Iris pigment epithelial cell (primary cell): Measurements from ENCODE around the gene LTBP4.
"Not testable (repeated sequence)": the region's sequence is repeated elsewhere in the genome, so short reads cannot be mapped to it uniquely, and the experiment has no call there.

Experiments
- DNase-seq: peaks from one replicate; pipeline ENCODE4 v3.0.0-alpha.2; 2011; ENCODE audit warnings: low read depth

LTBP4 gene

DNA sequence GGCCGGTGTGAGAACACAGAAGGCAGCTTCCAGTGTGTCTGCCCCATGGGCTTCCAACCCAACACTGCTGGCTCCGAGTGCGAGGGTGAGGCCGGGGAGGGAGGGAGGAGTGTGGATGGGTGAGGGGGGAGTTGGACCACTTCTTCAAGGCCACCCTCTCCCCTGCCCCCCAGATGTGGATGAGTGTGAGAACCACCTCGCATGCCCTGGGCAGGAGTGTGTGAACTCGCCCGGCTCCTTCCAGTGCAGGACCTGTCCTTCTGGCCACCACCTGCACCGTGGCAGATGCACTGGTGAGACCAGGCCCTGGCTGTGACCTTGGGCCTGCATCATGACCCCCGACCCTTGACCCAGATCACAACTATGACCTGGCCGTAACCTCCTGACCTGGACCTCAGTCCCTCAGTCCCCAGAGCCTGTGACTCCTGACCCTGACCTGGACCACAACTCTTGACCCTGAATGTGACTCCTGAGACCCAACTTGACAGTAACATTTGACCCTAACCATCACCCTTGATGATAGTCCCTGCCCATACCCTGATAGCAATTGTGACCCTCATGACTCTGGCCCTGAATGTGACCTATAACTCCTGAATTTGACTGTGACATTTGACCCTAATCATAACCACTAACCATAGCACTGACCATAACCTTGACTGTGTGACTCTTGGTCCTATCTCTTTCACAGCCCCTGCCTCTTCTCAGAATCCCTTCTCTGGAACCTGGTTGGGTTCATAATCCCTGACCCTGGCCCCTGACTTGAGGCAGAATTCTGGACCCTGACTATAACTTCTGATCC lies 10.9 kb downstream of the LTBP4 start:
- no peak for DNase-seq

- peak; percentile 70 for DNase-seq
Measured at GRCh38 chr19:40612831-40613689, 11.9 kb downstream of the LTBP4 start.

GRCh38 chr19:40613690-40614621 lies 12.8 kb downstream of the LTBP4 start:
- DNase-seq, result peak; percentile 93

DNA sequence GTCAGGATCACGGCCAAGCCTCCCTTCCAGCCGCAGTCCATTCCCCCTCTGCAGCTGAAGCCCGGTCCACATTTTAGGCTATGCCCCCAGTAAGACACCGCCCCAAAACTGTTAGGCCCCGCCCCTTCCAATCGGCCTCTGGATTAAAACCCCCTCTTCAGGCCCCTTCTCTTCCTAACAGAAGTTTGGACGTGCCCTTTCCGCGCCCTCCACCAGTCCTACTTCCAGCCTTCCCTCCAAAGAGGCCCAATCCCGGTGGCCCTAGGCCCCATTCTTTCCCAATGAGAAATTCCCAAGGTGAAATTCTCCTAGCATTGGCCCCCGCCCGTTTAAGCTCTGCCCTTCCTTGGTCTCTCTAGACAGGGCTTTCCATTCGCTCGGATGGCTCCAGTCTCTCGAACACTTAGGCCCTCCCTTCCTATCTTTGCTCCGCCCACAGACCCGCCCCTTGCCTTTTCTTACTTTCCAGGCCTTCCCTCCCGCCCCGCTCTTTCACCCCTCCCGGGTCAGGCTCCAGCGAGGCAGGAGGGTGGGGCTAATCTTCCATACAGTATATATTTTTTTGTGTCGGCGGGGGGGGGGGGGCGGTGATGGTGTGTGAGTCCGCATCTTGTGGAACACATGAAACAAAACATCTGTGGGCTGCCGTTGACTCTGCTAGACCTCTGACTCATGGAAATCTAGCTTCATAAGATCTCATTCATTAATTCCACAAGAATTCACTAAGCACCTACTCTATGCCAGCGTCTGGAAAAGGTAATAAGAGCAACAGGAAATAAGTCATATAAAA lies 13.6 kb downstream of the LTBP4 start:
- DNase-seq, result peak; percentile 98

DNA sequence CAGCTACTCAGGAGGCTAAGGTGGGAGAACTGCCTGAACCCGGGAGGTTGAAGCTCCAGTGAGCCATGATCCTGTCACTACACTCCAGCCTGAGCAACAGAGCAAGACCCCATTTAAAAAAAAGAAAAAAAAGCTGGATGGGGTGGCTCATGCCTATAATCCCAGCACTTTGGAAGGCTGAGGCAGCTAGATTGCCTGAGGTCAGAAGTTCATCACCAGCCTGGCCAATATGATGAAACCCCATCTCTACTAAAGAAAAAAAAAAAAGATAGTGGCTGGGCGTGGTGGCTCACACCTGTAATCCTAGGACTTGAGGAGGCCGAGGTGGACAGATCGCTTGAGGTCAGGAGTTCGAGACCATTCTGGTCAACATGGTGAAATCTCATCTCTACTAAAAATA lies 15.0 kb downstream of the LTBP4 start:
- no peak for DNase-seq

DNA sequence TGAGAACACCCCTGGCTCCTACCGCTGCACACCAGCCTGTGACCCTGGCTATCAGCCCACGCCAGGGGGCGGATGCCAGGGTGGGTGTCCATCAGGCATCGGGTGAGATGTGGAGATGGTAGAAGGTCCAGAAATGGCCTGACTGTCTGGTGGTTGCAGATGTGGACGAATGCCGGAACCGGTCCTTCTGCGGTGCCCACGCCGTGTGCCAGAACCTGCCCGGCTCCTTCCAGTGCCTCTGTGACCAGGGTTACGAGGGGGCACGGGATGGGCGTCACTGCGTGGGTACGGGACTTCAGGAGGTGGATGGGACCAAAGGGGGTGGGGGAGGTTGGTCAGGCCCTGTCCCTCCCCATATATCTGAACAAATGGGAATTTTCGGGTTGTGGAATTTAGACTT lies 15.8 kb downstream of the LTBP4 start:
- no peak for DNase-seq

- no peak for DNase-seq
Measured at GRCh38 chr19:40617961-40618360, 16.8 kb downstream of the LTBP4 start.

- no peak for DNase-seq
Measured at GRCh38 chr19:40619333-40620160, 18.4 kb downstream of the LTBP4 start.

DNA sequence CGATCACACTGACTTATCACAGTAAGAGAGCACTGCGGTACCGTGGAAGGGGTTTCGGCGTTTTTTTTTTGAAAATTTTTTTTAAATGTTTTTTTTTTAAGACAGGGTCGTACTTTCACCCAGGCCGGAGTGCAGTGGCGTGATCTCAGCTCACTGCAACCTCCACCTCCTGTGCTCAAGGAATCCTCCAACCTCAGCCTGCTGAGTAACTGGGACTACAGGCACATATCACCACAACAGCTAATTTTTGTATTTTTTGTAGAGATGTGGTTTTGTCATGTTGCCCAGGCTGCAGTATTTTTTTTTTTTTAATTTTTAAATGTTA lies 19.0 kb downstream of the LTBP4 start:
- DNase-seq, result no peak

- no peak for DNase-seq
Measured at GRCh38 chr19:40621283-40621682, 20.1 kb downstream of the LTBP4 start.

DNA sequence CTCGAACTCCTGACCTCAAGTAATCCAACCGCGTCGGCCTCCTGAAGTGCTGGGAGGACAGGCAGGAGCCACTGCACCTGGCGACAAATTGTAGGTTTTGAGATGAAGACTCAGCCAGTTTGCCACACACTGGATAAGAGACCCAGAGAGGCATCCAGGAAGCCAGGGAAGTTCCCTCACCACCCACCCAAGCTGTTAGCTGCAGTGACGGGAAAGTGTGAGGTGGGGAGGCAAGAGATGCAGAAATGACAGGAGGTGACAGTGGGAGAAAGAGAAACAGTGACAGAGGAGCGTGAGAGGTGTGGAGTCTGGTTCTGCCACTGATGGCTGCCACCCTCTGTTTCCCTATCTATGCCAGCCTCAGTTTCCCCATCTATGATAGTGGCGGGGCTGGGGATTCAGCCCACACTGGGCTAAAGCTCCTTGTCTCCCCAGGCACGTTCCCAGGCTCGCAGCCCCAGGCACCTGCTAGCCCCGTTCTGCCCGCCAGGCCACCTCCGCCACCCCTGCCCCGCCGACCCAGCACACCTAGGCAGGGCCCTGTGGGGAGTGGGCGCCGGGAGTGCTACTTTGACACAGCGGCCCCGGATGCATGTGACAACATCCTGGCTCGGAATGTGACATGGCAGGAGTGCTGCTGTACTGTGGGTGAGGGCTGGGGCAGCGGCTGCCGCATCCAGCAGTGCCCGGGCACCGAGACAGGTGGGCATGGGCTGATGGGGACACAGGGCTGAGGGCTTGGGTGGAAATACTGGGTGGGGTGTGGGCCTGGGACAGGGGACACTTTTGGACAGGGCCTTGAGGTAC lies 21.0 kb downstream of the LTBP4 start:
- DNase-seq, result no peak

DNA sequence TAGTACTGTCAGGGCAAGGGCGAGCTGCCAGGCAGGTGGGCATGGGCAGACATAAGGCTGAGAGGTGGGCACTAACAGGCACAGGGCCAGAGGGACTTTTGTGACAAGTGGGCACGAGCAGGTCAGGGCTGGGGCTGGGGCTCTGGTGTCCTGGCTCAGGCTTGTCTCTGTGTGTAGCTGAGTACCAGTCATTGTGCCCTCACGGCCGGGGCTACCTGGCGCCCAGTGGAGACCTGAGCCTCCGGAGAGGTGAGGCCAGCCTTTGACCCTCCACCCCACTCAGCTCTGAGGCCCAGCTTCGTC lies 21.6 kb downstream of the LTBP4 start:
- DNase-seq, result no peak

- DNase-seq, result no peak
Measured at GRCh38 chr19:40623403-40624251, 22.5 kb downstream of the LTBP4 start.

DNA sequence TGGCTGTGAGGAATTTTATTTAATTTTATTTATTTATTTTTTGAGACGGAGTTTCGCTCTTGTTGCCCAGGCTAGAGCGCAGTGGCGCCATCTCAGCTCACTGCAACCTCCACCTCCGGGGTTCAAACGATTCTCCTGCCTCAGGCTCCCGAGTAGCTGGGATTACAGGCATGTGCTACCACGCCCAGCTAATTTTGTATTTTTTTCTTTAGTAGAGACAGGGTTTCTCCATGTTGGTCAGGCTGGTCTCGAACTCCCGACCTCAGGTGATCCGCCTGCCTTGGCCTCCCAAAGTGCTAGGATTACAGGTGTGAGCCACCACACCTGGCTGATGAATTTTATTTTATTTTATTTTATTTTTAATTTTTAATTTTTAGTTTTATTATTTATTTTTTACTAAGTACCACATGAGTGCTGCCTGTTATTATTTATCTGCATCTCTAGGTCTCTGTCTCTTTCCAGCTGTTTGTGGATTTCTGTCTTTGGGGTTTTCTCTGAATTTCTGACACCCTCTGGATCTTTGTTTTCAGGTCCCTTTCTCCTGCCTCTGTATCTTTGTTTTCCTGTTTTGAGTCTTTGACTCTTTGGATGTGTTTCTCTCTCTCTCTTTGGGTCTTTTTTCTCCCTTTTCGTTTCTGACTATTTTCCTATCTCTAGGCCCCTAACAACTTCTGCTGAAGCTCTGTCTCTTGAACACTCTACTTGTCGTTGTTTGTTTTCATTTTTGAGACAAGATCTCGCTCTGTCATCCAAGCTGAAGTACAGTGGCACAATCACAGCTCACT lies 23.4 kb downstream of the LTBP4 start:
- not testable (repeated sequence) for DNase-seq

DNA sequence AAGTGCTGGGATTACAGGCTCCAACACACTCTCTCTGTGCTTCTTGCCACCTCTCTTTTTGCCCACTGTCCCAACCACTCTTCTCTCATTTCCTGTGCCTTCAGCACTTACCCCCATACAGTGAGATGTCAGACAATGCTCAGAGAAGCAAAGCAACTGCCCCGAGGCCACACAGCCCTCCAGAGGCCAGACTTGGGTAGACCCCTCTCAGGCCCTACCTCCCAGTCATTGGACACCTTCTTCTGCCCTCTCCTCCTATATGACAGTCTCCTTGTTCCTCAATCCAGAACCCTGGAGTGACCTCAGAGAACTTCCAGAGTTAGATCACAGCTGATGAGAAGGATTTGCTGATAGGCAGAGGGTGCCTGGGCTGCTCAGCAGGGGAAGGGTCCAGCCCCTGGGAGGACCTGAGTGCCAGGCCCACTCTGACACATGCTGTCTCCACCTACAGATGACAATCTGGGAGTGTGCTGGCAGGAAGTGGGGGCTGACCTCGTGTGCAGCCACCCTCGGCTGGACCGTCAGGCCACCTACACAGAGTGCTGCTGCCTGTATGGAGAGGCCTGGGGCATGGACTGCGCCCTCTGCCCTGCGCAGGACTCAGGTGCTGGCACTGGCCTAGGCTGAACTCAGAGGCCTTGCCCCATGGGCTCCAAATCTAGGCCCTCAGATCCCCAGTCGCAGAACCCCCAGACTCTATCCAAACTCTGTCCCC lies 24.4 kb downstream of the LTBP4 start:
- no peak for DNase-seq

- no peak for DNase-seq
Measured at GRCh38 chr19:40626918-40627317, 25.7 kb downstream of the LTBP4 start.

DNA sequence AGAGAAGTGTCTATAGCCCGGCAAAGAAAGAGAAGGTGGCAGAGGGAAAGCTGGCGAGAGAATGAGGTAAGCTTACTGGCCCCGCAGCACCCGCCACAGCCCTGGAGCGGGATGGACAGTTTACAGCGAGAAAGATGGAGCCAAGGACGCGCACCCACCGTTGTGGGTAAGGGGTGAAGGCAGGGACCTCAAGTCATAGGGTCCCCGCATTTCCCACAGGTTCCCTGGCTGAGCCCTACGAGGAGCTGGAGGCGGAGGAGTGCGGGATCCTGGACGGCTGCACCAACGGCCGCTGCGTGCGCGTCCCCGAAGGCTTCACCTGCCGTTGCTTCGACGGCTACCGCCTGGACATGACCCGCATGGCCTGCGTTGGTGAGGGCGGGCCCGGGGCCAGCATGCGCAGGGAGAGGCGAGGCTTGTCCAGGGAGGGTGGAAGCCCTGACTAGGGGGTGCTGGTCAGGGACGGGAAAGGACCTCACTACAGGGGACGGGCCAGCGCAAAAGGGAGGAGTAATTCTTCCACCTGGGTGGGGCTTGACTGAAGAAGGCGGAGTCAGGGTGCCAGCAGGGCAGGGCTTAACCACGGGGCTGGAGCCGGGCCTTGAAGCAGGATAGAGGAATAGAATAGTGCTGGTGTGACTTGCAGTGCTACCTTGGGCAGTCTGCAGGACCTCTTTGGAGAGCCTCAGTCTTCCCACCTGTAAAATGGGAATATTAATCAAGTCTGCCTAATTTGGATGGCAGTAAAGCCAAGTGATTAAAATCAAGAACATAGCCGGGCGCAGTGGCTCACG lies 26.5 kb downstream of the LTBP4 start:
- DNase-seq, result no peak
